DND-41 (cell line): ENCODE results near the gene UBE3C.

ENCODE experiments used
- EZH2 ChIP-seq: IDR thresholded peaks from 3 replicates; pipeline ENCODE4 v1.6.1; 2012; ENCODE audit warnings: borderline replicate concordance, low read depth, mild to moderate bottlenecking, moderate library complexity, low read length, inconsistent platforms; ENCODE audit not compliant: severe bottlenecking
- TF ChIP-seq, protein P1 (sequence below): IDR thresholded peaks from 2 replicates; pipeline ENCODE4 v1.5.1; 2012; ENCODE audit warnings: borderline replicate concordance, low read length, moderate library complexity, mild to moderate bottlenecking; ENCODE audit not compliant: poor library complexity, severe bottlenecking; ENCODE audit errors: extremely low read depth

DNA sequence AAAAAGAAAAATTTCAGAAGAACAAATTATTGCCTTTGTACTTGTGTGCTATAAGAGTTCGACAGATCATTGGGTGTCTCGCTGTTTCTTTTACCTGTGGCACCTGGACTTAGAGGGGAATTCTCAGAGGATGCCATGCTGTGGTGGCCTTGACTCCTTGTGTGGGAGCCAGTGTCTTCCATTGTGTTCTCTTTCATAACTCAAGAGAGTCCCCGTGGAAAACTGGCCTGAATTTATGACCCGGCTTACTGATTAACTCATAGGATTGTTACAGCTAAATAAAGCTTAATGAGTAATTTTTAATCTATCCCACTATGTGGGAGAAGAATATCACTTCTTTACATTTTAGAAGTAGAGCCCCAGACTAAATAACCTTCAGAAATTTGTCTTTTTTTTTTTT, 54.5 kb downstream of the UBE3C start:
- TF ChIP-seq, protein P1, sequence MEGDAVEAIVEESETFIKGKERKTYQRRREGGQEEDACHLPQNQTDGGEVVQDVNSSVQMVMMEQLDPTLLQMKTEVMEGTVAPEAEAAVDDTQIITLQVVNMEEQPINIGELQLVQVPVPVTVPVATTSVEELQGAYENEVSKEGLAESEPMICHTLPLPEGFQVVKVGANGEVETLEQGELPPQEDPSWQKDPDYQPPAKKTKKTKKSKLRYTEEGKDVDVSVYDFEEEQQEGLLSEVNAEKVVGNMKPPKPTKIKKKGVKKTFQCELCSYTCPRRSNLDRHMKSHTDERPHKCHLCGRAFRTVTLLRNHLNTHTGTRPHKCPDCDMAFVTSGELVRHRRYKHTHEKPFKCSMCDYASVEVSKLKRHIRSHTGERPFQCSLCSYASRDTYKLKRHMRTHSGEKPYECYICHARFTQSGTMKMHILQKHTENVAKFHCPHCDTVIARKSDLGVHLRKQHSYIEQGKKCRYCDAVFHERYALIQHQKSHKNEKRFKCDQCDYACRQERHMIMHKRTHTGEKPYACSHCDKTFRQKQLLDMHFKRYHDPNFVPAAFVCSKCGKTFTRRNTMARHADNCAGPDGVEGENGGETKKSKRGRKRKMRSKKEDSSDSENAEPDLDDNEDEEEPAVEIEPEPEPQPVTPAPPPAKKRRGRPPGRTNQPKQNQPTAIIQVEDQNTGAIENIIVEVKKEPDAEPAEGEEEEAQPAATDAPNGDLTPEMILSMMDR = no peak
- no peak for TF ChIP-seq EZH2
